NCI-H82 treated with DMSO at 0.1 percent for 48 hours (cell line): ENCODE measurements around the gene METTL23.
"Not testable (repeated sequence)": the region's sequence is repeated elsewhere in the genome, so short reads cannot be mapped to it uniquely, and the experiment has no call there.

Experiments
- DNase-seq: peaks from one replicate; lab custom pipeline; 2025; ENCODE audit not compliant: unreplicated experiment; lab: John Stamatoyannopoulos, UW

Gene METTL23

DNA sequence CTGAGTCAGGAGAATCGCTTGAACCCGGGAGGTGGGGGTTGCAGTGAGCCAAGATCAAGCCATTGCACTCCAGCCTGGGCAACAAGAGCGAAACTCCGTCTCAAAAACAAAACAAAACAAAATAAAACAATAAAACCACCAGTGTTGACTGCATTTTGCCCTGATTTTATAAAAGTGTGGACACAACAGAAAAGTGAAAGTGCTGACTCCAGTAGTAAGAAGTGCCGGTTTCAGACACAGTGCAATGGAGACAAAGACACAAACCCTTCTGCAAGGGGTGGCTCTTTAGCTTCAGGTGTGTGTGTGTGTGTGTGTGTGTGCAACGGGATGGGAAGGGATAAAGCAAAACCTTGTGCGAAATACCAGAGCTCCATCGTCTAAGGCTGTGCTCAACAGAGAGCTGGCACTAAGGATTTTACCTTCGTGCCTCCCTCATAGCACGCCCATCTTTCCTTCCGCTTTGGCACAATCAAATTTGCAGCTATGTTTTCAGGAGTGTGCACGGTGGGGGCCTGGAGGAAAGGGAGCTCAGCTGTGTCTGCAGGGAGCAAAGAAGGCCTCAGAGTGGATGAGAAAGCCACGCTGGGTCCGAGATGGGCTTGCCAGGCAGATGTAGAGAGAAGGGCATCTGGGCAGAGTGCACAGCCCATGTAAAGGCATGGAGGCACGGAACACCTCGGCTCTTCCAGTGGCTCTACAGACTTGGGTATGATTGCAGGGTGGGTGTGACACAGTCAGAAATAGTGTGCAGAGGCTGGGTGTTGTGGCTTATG lies 31.4 kb upstream of the METTL23 start:
- DNase-seq = no peak

GRCh38 chr17:76696763-76697701 lies 29.6 kb upstream of the METTL23 start:
- DNase-seq = no peak

DNA sequence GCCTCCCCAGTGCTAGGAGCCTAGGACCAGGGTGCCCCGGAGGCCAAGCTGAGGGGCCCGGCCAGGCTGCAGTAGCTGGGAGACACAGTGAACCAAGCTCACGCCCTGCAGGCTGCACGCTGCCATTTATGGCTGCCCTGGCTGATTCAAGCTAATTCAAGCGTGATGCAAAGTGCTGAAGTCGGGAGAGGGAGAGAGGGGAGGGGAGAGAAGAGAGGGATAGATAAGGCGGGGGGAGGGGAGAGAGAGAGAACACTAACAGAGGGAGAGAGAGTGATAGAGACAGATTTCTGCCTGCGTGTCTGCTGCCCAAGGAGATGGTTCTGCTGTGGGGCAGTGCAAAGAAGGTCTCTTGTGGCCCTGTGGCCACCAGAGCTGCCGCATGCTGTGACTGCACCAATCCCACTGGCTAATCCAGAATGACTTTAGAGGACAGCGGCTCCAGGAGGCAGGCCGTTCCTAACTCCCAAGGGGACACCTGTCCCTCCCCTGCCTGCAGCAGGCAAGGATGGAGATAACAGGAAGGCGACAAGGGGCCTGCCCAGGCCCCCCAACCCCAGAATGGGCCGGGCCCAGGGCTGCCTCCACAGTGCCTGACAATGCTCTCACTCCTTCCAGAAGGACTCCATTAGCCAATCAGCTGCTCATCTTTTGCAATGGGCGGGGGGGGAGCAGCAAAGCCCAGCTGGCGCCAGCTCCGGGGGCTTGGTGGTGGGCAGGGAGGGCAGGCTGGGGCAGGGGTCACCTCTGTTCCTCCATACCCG lies 28.8 kb upstream of the METTL23 start:
- no peak for DNase-seq

DNA sequence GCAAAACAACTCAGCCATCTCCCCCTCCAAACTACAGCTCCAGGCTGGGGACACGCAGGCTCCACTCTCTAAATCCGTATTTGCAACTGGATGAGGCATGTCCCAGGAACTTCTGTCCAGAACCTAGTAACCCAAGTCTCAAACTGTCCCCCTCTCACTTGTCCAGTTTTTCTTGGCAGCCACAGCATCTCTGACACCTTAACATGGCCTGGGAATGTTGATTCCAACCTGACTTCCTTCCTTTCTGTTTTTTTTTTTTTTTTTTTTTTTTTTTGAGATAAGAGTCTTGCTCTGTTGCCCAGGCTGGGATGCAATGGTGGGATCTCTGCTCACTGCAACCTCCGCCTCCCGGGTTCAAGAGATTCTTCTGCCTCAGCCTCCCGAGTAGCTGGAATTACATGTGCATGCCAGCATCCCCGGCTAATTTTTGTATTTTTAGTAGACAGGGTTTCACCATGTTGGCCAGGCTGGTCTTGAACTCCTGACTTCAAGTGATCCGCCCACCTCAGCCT lies 28.1 kb upstream of the METTL23 start:
- DNase-seq = not testable (repeated sequence)

DNA sequence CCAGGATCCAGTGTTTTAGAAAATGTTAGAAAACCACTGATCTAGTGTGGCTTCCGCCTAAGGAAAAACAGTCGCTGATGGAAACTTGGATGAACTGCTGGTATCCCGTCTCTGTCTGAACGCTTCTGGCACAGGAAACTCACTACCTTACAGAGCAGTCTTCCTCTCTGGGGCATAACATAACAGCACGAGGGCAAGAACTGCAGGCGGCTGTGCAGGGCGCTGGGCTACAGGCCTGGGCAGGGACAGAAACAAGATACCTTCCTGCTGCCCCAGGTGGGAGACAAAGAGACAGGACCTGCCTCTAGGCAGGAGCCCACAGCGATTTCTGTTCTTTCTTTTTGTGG lies 26.4 kb upstream of the METTL23 start:
- DNase-seq = no peak

DNA sequence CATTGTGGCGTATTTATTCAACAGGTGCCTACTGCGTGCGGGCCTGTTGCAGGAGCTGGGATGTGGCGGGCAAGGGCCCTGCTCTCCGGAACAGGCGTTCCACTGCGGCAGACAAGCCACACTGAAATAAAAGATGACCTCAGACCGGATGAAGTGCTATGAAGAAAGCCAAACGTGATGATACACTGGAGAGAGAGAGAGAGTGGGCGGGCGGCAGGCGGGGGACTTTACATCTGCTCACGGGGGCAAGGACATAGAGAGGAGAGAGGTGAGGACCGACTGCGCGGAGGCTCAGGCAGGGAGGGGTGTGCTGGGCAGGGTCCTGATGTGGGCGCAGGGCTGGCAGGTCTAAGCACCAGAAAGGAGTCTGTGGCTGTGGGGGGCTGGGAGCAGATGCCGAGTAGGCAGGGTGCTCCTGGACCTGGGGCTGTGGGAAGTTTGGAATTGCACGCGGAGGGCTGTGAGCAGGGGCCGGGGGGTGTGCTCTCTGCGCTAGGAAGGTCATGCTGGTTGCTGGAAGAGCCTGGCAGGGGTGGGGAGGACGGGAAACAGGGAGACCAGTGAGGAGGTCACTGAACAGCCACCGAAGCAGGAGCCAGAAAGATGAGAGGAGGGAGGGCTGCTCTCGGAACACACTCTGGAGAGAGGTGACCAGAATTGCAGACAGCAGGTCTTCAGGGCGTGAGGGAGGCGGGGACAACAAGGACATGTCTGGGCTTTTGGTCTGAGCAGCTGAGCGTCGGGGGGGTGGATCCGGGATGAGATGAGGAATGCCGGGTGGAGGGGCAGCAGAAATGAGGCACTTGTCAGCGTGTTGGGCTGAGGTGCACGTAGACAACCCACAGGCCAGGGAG lies 25.8 kb upstream of the METTL23 start:
- no peak for DNase-seq

DNA sequence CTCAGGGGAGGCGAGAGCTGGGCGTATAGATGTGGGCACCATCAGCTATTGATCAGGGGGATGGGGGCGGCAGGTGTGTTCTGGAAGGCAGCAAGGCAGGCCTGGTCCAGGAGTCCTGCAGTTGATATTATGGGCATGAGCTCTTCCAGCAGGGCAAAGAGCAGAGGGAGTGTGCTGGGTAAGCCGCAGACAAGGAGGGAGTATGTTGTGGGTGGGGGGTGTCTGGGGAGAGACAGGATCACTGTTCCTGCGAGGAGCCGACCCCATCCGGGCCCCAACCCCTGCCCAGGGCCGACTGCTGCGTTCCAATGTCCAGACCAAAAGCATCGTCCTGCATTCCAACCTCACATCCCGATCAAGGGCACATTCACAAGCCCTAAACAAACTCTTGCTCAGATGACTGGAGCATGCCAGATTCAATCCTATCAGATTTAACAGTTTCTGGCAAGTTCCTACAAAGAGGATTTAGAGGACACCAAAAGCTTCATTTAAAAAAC lies 25.1 kb upstream of the METTL23 start:
- DNase-seq = no peak

- DNase-seq = no peak
These were observed 24.6 kb upstream of the METTL23 start for GRCh38 chr17:76702076-76702475.

DNA sequence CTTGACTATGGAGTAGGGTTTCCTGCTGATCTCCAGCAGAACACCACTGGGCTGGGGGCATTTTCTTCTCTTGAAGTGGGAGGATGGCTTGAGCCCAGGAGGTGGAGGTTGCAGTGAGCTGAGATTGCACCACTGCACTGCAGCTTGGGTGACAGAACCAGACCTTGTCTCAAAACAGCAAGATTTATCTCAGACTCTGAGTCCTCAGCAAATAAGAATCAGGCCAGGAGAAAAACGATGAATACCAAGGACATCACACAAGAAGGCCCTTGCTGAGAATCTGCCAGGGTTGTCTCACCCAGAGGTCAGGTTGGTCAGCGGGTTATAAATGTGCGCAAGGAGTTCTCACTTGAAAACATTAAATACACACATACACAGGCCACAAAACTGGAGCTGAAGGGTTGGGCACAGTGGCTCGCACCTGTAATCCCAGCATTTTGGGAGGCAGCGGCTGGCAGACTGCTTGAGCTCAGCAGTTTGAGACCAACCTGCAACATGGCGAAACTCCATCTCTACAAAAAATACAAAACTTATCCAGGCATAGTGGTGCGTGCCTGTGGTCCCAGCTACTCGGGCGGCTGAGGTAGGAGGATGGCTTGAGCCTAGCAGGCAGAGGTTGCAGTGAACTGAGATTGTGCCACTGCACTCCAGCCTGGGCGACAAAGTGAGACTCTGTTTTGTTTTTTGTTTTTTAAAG lies 23.6 kb upstream of the METTL23 start:
- DNase-seq = no peak

DNA sequence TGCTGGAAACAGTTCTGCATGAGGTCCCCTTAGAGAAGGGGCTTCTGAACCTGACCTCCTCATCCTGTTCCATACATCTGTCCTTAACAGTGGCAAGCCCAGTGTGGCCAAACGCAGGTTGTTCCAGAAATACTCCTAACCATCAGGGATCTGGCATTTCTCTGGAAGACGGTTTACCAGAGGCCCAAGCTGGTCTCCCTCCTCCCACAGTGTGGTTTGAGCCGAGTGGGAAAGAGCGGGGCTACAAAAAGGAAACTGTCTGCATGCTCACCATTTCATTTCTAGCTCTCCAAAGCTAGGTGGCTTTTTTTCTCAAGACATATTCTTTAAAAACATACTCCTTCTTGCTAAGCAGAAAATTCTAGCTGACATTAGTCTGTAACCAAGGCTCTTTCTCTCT lies 21.8 kb upstream of the METTL23 start:
- DNase-seq = no peak

DNA sequence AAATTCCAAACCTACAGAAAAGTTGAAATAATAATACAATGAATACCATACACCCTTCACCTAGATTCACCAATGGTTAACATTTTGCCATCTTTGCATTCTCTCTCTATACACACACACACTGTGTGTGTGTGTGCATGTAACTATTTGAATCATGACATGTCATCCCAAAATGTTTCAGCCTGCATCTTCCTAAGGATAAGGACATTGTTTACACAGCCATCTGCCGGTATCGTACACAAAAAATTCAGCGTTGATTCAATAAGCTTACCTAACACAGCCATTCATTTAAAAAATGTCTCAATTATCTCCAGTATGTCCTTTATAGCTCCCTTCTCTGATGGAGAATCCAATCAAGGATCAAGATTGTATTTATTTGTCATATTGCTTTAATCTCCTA lies 19.8 kb upstream of the METTL23 start:
- peak; percentile 36 for DNase-seq

DNA sequence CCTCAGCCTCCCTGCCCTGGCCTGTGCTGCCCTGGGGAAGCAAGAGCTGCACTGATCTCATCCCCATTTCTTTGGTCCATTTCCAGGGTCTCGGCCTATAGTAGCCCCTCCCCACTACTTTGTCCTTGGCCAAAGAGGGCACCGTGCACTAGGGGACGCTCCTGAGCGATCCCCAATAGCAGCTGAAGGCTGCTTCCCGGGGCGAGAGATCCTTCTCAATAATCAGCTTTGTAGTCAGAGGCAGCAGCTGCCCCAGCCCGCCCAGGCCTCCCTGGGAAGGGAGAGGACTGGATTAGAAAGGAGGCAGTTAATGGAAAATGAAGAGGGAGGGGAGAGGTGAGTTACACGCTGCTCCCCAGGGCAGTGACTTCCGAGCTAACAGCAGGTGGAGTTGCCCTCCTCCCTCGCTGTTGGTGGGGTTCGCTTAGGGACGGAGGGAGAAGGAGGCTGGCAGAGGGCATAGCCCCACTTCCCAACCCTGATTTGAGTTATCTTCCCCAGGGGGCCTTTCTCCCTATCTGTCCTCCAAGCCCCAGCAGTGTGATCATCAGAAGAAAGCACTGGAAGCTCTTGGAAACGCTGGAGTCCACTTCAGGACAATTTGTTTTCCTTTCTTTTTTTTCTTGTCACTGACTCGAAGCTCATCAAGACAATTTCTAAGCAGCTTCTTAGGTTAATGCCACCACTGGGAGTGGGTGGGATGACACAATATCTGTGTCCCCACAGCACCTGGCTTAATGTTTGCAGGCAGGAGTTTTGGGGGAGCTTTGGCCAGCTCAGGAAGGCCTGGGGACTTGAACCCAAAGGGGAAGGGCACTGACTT lies 18.4 kb upstream of the METTL23 start:
- peak; percentile 97 for DNase-seq

- DNase-seq = peak; percentile 83
These were observed 17.3 kb upstream of the METTL23 start for GRCh38 chr17:76709077-76709950.

GRCh38 chr17:76709951-76710862 lies 16.4 kb upstream of the METTL23 start:
- not testable (repeated sequence) for DNase-seq

GRCh38 chr17:76710863-76711611 lies 15.6 kb upstream of the METTL23 start, which contains the start of gene MXRA7:
TSS of gene MXRA7 (minus strand) at chr17:76710965. CDS start at chr17:76710946, 19 bp downstream.
- peak; percentile 84 for DNase-seq

- not testable (repeated sequence) for DNase-seq
These were observed 14.3 kb upstream of the METTL23 start for GRCh38 chr17:76712321-76712720.
